Mesenchymal stem cell (in vitro differentiated cells and primary cell): Measurements from ENCODE around the gene INPP4A.

Experiments
- DNase-seq: peaks from one replicate; pipeline ENCODE4 v3.0.0-alpha.2; 2013
- H2AFZ ChIP-seq: one replicate; pipeline ENCODE4 v1.6.1; 2013; ENCODE audit warnings: low read depth, mild to moderate bottlenecking, control low read depth, inconsistent platforms, low read length, moderate library complexity
- H2AK5ac ChIP-seq: 2 replicates; pipeline ENCODE4 v1.6.1; 2013; ENCODE audit warnings: low read length, moderate library complexity, mild to moderate bottlenecking, inconsistent platforms; ENCODE audit not compliant: severe bottlenecking
- H2BK120ac ChIP-seq: one replicate; pipeline ENCODE4 v1.6.1; 2013; ENCODE audit warnings: low read depth, mild to moderate bottlenecking, inconsistent platforms, low read length, moderate library complexity
- H2BK12ac ChIP-seq, 2 experiments: one replicate each; pipeline ENCODE4 v1.6.1; 2013; ENCODE audit warnings: inconsistent platforms in 2 of 2, low read length in 2 of 2, mild to moderate bottlenecking in 2 of 2, moderate library complexity in 2 of 2, control low read depth in 1 of 2
- H2BK15ac ChIP-seq: one replicate; pipeline ENCODE4 v1.6.1; 2013; ENCODE audit warnings: mild to moderate bottlenecking, low read depth, inconsistent platforms; ENCODE audit not compliant: poor library complexity, severe bottlenecking
- H2BK5ac ChIP-seq: 2 replicates; pipeline ENCODE4 v1.6.1; 2013; ENCODE audit warnings: low read depth, mild to moderate bottlenecking, low read length, control low read depth, inconsistent platforms; ENCODE audit not compliant: poor library complexity, severe bottlenecking
- H3K14ac ChIP-seq, 2 experiments: one replicate each; pipeline ENCODE4 v1.6.1; 2013; ENCODE audit warnings: inconsistent platforms in 2 of 2, low read length in 2 of 2, control low read depth in 1 of 2, mild to moderate bottlenecking in 1 of 2, moderate library complexity in 1 of 2
- H3K18ac ChIP-seq, 2 experiments: one replicate each; pipeline ENCODE4 v1.6.1; 2013; ENCODE audit warnings: inconsistent platforms in 2 of 2, low read length in 2 of 2, control low read depth in 1 of 2, low read depth in 1 of 2, mild to moderate bottlenecking in 1 of 2
- H3K23ac ChIP-seq, 2 experiments: one replicate each; pipeline ENCODE4 v1.6.1; 2013; ENCODE audit warnings: inconsistent platforms in 2 of 2, low read length in 2 of 2, mild to moderate bottlenecking in 2 of 2, moderate library complexity in 2 of 2, control low read depth in 1 of 2
- H3K27ac ChIP-seq: 2 replicates; pipeline ENCODE4 v1.5.1; 2013; ENCODE audit warnings: mild to moderate bottlenecking, moderate library complexity, low read length, control low read depth, inconsistent platforms; ENCODE audit not compliant: poor library complexity, severe bottlenecking
- H3K27me3 ChIP-seq, 2 experiments: 2 replicates each; pipeline versions ENCODE4 v1.6.1 to v1.7.0; 2013; ENCODE audit warnings: low read length in 2 of 2, mild to moderate bottlenecking in 2 of 2, moderate library complexity in 2 of 2, control low read depth in 1 of 2, inconsistent platforms in 1 of 2; ENCODE audit not compliant: control insufficient read depth in 1 of 2, insufficient read depth in 1 of 2
- H3K36me3 ChIP-seq, 2 experiments: 2 replicates each; pipeline versions ENCODE4 v1.6.1 to v1.7.0; 2013; ENCODE audit warnings: low read length in 2 of 2, control low read depth in 1 of 2, inconsistent platforms in 1 of 2, low read depth in 1 of 2, mild to moderate bottlenecking in 1 of 2; ENCODE audit not compliant: insufficient read depth in 2 of 2, control insufficient read depth in 1 of 2
- H3K4ac ChIP-seq, 2 experiments: one replicate each; pipeline ENCODE4 v1.6.1; 2013; ENCODE audit warnings: inconsistent platforms in 2 of 2, low read length in 2 of 2, mild to moderate bottlenecking in 2 of 2, moderate library complexity in 2 of 2, control low read depth in 1 of 2, low read depth in 1 of 2
- H3K4me1 ChIP-seq: 2 replicates; pipeline ENCODE4 v1.6.1; 2013; ENCODE audit warnings: low read depth, low read length, control low read depth; ENCODE audit not compliant: control insufficient read depth, insufficient read depth
- H3K4me2 ChIP-seq: 2 replicates; pipeline ENCODE4 v1.6.1; 2013; ENCODE audit warnings: low read length, mild to moderate bottlenecking, inconsistent platforms; ENCODE audit not compliant: poor library complexity, severe bottlenecking
- H3K4me3 ChIP-seq, 2 experiments: 2 replicates each; pipeline versions ENCODE4 v1.5.1 to v1.7.0; 2013; ENCODE audit warnings: low read length in 2 of 2, mild to moderate bottlenecking in 2 of 2, control low read depth in 1 of 2, low read depth in 1 of 2; ENCODE audit not compliant: insufficient read depth in 1 of 2
- H3K79me1 ChIP-seq: replicated peaks from 2 replicates; pipeline ENCODE4 v1.6.1; 2013; ENCODE audit warnings: mild to moderate bottlenecking, control low read depth, low read length, inconsistent platforms; ENCODE audit not compliant: poor library complexity, severe bottlenecking
- H3K9ac ChIP-seq: 2 replicates; pipeline ENCODE4 v1.7.0; 2013; ENCODE audit warnings: mild to moderate bottlenecking, low read length, moderate library complexity
- H3K9me3 ChIP-seq: 2 replicates; pipeline ENCODE4 v1.7.0; 2013; ENCODE audit warnings: mild to moderate bottlenecking, low read length; ENCODE audit not compliant: control insufficient read depth
- H4K8ac ChIP-seq: one replicate; pipeline ENCODE4 v1.6.1; 2013; ENCODE audit warnings: inconsistent platforms, mild to moderate bottlenecking, low read length, moderate library complexity
- H4K91ac ChIP-seq: one replicate; pipeline ENCODE4 v1.6.1; 2013; ENCODE audit warnings: mild to moderate bottlenecking, low read length, inconsistent platforms
- WGBS: methylation state at CpG from one replicate; pipeline ENCODE4 v1.1.7; 2013; ENCODE audit warnings: mixed read lengths; 5-methylcytosine and 5-hydroxymethylcytosine counted together

INPP4A gene

GRCh38 chr2:98608962-98609604, 164.4 kb downstream of the INPP4A start:
- 4% methylated on average over 29 of the region's 29 CpGs for WGBS

GRCh38 chr2:98614024-98614739, 169.5 kb downstream of the INPP4A start:
- Histone ChIP-seq H2BK5ac (no peak overlapping the region), H4K91ac (no peak overlapping the region), H3K4me1 (peaks cover 7% of the 10 kb centered on the region), H2AK5ac (no peak overlapping the region), H3K18ac (no peak overlapping the region), H3K79me1 (peaks cover 34% of the 10 kb centered on the region), H3K27ac (no peak overlapping the region), H2BK15ac (no peak overlapping the region), H3K36me3 (peaks cover 19 to 86% of the 10 kb centered on the region in 2 experiments), H3K23ac (no peak overlapping the region), H3K14ac (no peak overlapping the region), H2AFZ (no peak overlapping the region), H3K9ac (no peak overlapping the region), H3K4me3 (no peak overlapping the region), H3K4me2 (no peak overlapping the region), H4K8ac (no peak overlapping the region), H2BK12ac (no peak overlapping the region), H2BK120ac (no peak overlapping the region), H3K9me3 (no peaks in the 10 kb centered on the region), H3K27me3 (no peaks in the 10 kb centered on the region), H3K4ac (no peak overlapping the region)
- 98% methylated on average over 9 of the region's 9 CpGs for WGBS
- DNase-seq: no peak

More at GRCh38 chr2:98608962-98609604, 164.4 kb downstream of the INPP4A start:
- peaks cover 36% of the 10 kb centered on the region for H3K79me1 ChIP-seq
- no peak overlapping the region for H2BK15ac ChIP-seq
- H3K4me3 ChIP-seq: peak overlapping the region; percentile 82 to 98
- H3K9me3 ChIP-seq: no peaks in the 10 kb centered on the region
- peak overlapping the region; percentile 92 to 99 for H3K18ac ChIP-seq
- peak overlapping the region; percentile 81 for H3K27ac ChIP-seq
- peak overlapping the region; percentile 41 for H2AK5ac ChIP-seq
- H3K14ac ChIP-seq: peak overlapping the region in 1 of 2 experiments; percentile 61
- H4K91ac ChIP-seq: peak overlapping the region; percentile 78
- peak; percentile 66 for DNase-seq
- peak overlapping the region; percentile 100 for H4K8ac ChIP-seq
- peak overlapping the region; percentile 37 to 70 for H3K23ac ChIP-seq
- H3K4me1 ChIP-seq: peaks cover 16% of the 10 kb centered on the region
- H3K4ac ChIP-seq: peak overlapping the region; percentile 68 to 98
- peaks cover 9 to 38% of the 10 kb centered on the region in 2 experiments for H3K36me3 ChIP-seq
- H3K27me3 ChIP-seq: no peaks in the 10 kb centered on the region
- peak overlapping the region; percentile 100 for H3K9ac ChIP-seq
- peak overlapping the region; percentile 73 for H3K4me2 ChIP-seq
- no peak overlapping the region for H2BK12ac ChIP-seq
- peak overlapping the region; percentile 95 for H2BK5ac ChIP-seq
- H2AFZ ChIP-seq: peak overlapping the region; percentile 54
- H2BK120ac ChIP-seq: peak overlapping the region; percentile 85

GRCh38 chr2:98615481-98615880, 170.8 kb downstream of the INPP4A start:
- no peak overlapping the region for H2BK5ac ChIP-seq
- no peak overlapping the region for H3K4me2 ChIP-seq
- H3K4me1 ChIP-seq: peaks cover under 1% of the 10 kb centered on the region
- no peak overlapping the region for H3K4ac ChIP-seq
- DNase-seq: peak; percentile 20
- H4K8ac ChIP-seq: no peak overlapping the region
- no peak overlapping the region for H2BK12ac ChIP-seq
- no peak overlapping the region for H3K4me3 ChIP-seq
- H2AK5ac ChIP-seq: no peak overlapping the region
- H3K27ac ChIP-seq: no peak overlapping the region
- 92% methylated on average over 5 of the region's 5 CpGs for WGBS
- H3K9ac ChIP-seq: no peak overlapping the region
- peaks cover 19 to 81% of the 10 kb centered on the region in 2 experiments for H3K36me3 ChIP-seq
- H3K18ac ChIP-seq: no peak overlapping the region
- no peak overlapping the region for H3K14ac ChIP-seq
- no peak overlapping the region for H2AFZ ChIP-seq
- no peak overlapping the region for H2BK120ac ChIP-seq
- H4K91ac ChIP-seq: no peak overlapping the region
- no peak overlapping the region for H2BK15ac ChIP-seq
- no peaks in the 10 kb centered on the region for H3K27me3 ChIP-seq
- no peaks in the 10 kb centered on the region for H3K9me3 ChIP-seq
- H3K23ac ChIP-seq: no peak overlapping the region
- peaks cover 32% of the 10 kb centered on the region for H3K79me1 ChIP-seq

GRCh38 chr2:98617149-98617548, 172.5 kb downstream of the INPP4A start:
- no peak overlapping the region for H2BK12ac ChIP-seq
- H3K4me1 ChIP-seq: no peaks in the 10 kb centered on the region
- H3K9ac ChIP-seq: no peak overlapping the region
- no peak overlapping the region for H4K8ac ChIP-seq
- H2BK120ac ChIP-seq: no peak overlapping the region
- no peak overlapping the region for H4K91ac ChIP-seq
- H2AFZ ChIP-seq: no peak overlapping the region
- WGBS: 91% methylated on average over 4 of the region's 5 CpGs
- H3K4me3 ChIP-seq: no peak overlapping the region
- H3K18ac ChIP-seq: no peak overlapping the region
- no peaks in the 10 kb centered on the region for H3K27me3 ChIP-seq
- no peak overlapping the region for H2BK5ac ChIP-seq
- no peak overlapping the region for H2AK5ac ChIP-seq
- H3K4ac ChIP-seq: no peak overlapping the region
- no peak overlapping the region for H3K23ac ChIP-seq
- peaks cover 17 to 66% of the 10 kb centered on the region in 2 experiments for H3K36me3 ChIP-seq
- H3K14ac ChIP-seq: no peak overlapping the region
- DNase-seq: no peak
- H3K4me2 ChIP-seq: no peak overlapping the region
- peaks cover 27% of the 10 kb centered on the region for H3K79me1 ChIP-seq
- no peak overlapping the region for H2BK15ac ChIP-seq
- no peak overlapping the region for H3K27ac ChIP-seq
- H3K9me3 ChIP-seq: no peaks in the 10 kb centered on the region
